Psoas muscle (tissue), 8 donors: ENCODE measurements around the gene NAV2. TPM values are rescaled to one million over a fixed set of nuclear protein-coding genes. Genes with fewer than 3 reads are reported as not detected.

Experiments
- ATAC-seq, 4 donors: fragments of 200-7000 bp; cut with Tn5 transposase; one replicate each; pipeline ENCODE4 v1.9.1; 2020; ENCODE audit warnings: moderate library complexity in 3 of 4, mild to moderate bottlenecking in 2 of 4
- DNase-seq, 2 donors: peaks; one replicate each; pipeline ENCODE4 v3.0.0-alpha.2; 2020
- H3K27ac ChIP-seq: fragments of 200-600 bp; one replicate; pipeline ENCODE4 v1.8.0; 2022
- H3K27me3 ChIP-seq, 3 donors: fragments of 200-600 bp in 1 of 3; one replicate each; pipeline versions ENCODE4 v1.6.1 to v1.8.0; 2013 to 2022; ENCODE audit warnings: low read length in 2 of 3, mild to moderate bottlenecking in 2 of 3, moderate library complexity in 1 of 3; ENCODE audit not compliant: insufficient read depth in 3 of 3
- H3K36me3 ChIP-seq, 2 donors: fragments of 200-600 bp in 1 of 2; one replicate each; pipeline versions ENCODE4 v1.6.1 to v1.8.0; 2013 to 2022; ENCODE audit warnings: low read depth in 1 of 2, mild to moderate bottlenecking in 1 of 2, moderate library complexity in 1 of 2; ENCODE audit not compliant: insufficient read depth in 1 of 2
- H3K4me1 ChIP-seq: fragments of 200-600 bp; one replicate; pipeline ENCODE4 v1.8.0; 2022
- H3K4me3 ChIP-seq: fragments of 200-600 bp; one replicate; pipeline ENCODE4 v1.8.0; 2022; ENCODE audit warnings: mild to moderate bottlenecking
- H3K9me3 ChIP-seq: fragments of 200-600 bp; one replicate; pipeline ENCODE4 v1.8.0; 2022
- CTCF ChIP-seq: fragments of 200-600 bp; IDR thresholded peaks from one replicate; pipeline ENCODE4 v1.8.0; 2022; ENCODE audit warnings: antibody characterized with exemption
- WGBS, 3 donors: extraction: QIAGEN DNeasy Blood & Tissue Kit; methylation state at CpG; one replicate each; pipeline versions ENCODE4 v1.1.6 to v1.1.7; 2013; 5-methylcytosine and 5-hydroxymethylcytosine counted together
- intact Hi-C, 2 donors: fragments of 100-400 bp; cut with DNase I; formaldehyde crosslinking; loops; one replicate each; pipeline versions ENCODE4 v1.11.0 to v1.14.2; 2022
- polyA plus RNA-seq, 3 donors: library from polyadenylated mRNA; stranded (reverse); fragments of 200-250 nt; gene quantifications; one replicate each; pipeline ENCODE4 v1.2.3, GENCODE V29; 2013
- total RNA-seq, 4 donors: library from RNA; stranded (reverse); fragmentation: NEBNext Ultra II Directional in 2 of 4; extraction: Animal tissue kit (Norgen Biotek cat#: 25700) in 2 of 4; gene quantifications; one replicate each; pipeline versions ENCODE4 v1.2.1 to v1.2.4, GENCODE V29; 2021 to 2023
- donor health status: healthy with polysubstance abuse.
- donor health status: DM: no; HTN: no; CAD: no; lungs with moderate emphysema.
- donor health status: Bipolar disorder and iron deficiency.
- donor health status: healthy.
- donor health status: DM: yes; HTN: yes; CAD: no.
- donor health status: DM: no; HTN: no; CAD: no.
- donor health status: DM: no; HTN: no; CAD: no.
- donor health status: DM: yes; HTN: yes; CAD: no.

The NAV2 gene
- total and polyA plus RNA-seq, 7 donors: 0.68 to 21.8 (median 2.9) TPM

DNA sequence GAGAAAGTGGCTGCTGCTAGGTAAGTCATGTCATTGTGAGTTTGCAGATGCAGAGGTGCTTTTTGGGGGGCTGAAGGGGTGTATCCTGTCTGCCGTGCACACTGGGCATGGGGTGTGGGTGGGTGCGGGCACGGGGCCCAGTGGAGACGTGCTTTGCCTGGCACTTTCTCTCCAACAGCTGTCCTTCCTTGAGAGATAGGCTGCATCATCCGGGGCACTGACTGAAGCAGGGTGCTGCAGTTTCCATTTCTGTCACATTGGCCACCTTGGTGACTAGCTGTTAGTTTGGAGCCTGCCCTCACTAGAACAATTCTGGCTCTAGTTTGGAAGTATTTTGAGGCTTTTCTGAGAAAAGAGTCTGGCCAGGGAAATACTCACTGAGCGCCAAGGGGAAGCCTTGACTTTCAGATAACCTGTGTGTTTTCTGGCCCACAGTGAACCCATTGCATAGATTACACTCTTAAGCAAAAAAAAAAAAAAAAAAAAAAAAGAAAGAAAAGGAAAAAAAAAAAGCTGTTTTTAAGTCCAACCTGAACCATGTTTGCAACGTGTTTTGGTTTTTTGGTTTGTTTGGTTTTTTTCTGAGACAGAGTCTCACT, 219.2 kb downstream of the NAV2 start:
- Histone ChIP-seq H3K36me3 (peaks cover 0 to 21% of the 10 kb centered on the region in 2 donors), H3K4me3 (no peak overlapping the region), H3K27ac (no peak overlapping the region), H3K27me3 (no peaks in the 10 kb centered on the region), H3K4me1 (no peaks in the 10 kb centered on the region), H3K9me3 (no peaks in the 10 kb centered on the region)
- no peak for DNase-seq
- TF ChIP-seq CTCF: no peak
- intact Hi-C loops: no loop called here
- 28 to 44% (median 35%) methylated on average over 7 of the region's 7 CpGs for WGBS, 3 donors
- ATAC-seq: peak in 1 of 4 donors; percentile 51

DNA sequence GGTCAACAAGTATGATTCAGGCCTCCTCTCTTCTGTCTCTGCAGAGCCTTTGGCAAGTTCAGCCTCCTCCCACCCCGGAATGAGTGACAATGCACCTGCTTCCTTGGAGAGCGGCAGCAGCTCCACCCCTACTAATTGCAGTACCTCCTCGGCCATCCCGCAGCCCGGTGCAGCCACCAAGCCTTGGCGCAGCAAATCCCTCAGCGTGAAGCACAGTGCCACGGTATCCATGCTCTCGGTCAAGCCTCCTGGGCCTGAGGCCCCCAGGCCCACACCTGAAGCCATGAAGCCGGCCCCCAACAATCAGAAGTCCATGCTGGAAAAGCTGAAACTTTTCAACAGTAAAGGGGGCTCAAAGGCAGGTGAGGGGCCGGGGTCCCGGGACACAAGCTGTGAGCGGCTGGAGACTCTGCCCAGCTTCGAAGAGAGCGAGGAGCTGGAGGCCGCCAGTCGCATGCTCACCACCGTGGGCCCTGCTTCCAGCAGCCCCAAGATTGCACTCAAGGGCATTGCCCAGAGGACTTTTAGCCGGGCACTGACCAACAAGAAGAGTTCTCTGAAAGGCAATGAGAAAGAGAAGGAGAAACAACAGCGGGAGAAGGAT, 220.6 kb downstream of the NAV2 start:
- H3K4me3 ChIP-seq: no peak overlapping the region
- intact Hi-C loops: no loop called here
- WGBS, 3 donors: 91 to 95% (median 91%) methylated on average over 17 to 20 of the region's 20 CpGs
- ATAC-seq (no peak), DNase-seq (no peak)
- TF ChIP-seq CTCF: no peak
- no peaks in the 10 kb centered on the region for H3K9me3 ChIP-seq
- no peaks in the 10 kb centered on the region for H3K27me3 ChIP-seq
- H3K27ac ChIP-seq: no peak overlapping the region
- peaks cover 0 to 21% of the 10 kb centered on the region in 2 donors for H3K36me3 ChIP-seq
- H3K4me1 ChIP-seq: no peaks in the 10 kb centered on the region

- ATAC-seq (no peak), DNase-seq (no peak)
- intact Hi-C loops: no loop called here
- Histone ChIP-seq H3K4me1 (no peaks in the 10 kb centered on the region), H3K9me3 (no peaks in the 10 kb centered on the region), H3K27ac (no peak overlapping the region), H3K27me3 (no peaks in the 10 kb centered on the region), H3K4me3 (no peak overlapping the region), H3K36me3 (peaks cover 0 to 21% of the 10 kb centered on the region in 2 donors)
- TF ChIP-seq CTCF: no peak
- 86 to 90% (median 87%) methylated on average over 12 of the region's 12 CpGs for WGBS, 3 donors
These were observed 221.3 kb downstream of the NAV2 start for GRCh38 chr11:19933801-19934488.

DNA sequence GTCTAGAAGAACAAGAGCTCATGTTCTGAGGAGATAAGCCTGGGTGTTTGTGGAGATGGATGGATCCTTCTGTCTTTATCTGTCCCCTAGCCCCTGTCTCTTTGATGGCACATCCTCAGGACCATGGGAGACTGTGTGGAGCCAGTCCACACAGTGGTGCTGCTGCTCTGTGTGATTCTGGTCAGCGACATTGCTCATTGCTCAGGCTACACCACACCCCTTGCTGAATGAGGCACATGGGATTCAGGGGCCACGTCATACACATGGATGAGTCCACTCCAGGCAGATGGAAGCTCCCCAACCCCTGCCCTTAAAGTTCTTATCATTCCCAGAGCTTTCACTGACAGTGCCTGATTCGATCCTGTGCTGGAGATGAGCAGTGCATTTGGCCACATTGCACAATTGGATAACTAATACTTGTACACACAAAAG, 222.2 kb downstream of the NAV2 start:
- Histone ChIP-seq H3K9me3 (no peaks in the 10 kb centered on the region), H3K27me3 (no peaks in the 10 kb centered on the region), H3K27ac (no peak overlapping the region), H3K4me1 (no peaks in the 10 kb centered on the region), H3K4me3 (no peak overlapping the region), H3K36me3 (peaks cover 0 to 21% of the 10 kb centered on the region in 2 donors)
- ATAC-seq (peak in 1 of 4 donors; percentile 23), DNase-seq (peak in 1 of 2 donors; percentile 33)
- WGBS, 3 donors: 78 to 91% (median 86%) methylated on average over 3 of the region's 3 CpGs
- TF ChIP-seq CTCF: no peak
- intact Hi-C loops: no loop called here
